ENCODE measurements around the gene MPP3.

Gene MPP3

DNA sequence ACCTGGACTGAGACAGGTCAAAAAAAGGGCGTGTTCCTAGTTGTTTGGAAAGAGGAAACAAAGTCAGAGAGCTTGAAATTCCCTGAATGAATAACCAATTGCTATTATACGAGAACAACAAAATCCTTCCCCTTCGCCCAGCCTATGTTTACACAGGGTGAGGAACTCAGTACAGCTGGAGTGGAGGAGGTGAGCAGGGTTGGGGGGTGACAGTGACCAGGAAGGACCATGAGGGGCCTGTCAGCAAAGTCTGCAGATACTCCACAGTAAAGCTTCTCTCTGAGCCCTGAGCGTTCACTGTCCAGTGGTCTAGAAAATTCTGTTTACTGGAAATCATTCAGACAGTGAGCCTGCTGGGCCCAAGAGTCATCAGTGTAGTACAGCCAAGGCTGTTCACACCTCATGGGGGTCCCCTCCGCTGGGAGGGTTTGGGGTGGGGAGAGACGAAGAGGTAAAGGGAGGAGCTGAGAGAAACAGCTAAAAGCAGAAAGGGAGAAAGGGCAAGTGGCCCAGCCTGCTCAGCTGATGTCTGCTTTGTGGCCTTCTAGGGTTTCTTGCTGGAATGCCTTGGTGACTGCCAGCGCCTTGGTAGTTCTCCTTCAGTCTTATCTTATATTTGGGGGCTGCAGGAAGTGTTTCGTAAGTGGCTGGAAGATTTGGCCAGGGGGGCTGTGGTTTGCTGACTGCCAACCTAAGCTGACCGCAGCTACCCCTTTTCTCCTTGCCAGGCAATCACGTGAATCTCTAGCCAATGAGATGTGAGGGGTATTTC is 59.9 kb downstream of the MPP3 start:
- DNase-seq (ENCODE audit: low spot score): no peak

DNA sequence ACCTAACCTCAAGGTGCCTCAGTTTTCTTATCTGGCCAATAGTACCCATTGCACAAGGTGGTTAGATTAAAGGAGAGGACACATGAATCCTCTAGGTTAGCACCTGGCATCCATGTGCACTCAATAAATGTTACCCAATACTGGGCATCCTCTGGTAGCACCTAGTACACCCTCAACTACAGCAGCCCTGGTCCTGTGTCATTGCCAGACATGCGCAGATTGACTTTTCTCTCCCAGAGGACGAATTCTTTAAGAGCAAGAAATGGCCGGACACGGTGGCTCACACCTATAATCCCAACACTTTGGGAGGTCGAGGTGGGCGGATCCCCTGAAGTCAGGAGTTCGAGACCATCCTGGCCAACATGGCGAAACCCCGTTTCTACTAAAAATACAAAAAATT is 61.5 kb downstream of the MPP3 start:
- no peak for DNase-seq (ENCODE audit: low spot score)

DNA sequence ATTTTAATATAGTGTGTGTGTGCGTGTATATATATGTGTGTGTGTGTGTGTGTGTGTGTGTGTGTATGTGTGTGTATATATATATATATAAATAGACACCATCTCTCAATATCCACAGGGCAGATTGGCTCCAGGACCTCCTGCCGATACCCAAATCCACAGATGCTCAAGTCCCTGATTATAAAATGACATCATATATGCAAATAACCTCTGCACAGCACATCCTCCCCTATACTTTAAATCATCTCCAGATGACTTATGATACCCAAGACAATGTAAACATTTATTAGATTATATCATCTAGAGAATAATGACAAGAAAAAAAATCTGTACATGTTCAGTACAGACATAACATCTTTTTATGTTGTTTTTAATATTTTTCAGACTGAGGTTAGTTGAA is 62.0 kb downstream of the MPP3 start:
- DNase-seq (ENCODE audit: low spot score): no peak

DNA sequence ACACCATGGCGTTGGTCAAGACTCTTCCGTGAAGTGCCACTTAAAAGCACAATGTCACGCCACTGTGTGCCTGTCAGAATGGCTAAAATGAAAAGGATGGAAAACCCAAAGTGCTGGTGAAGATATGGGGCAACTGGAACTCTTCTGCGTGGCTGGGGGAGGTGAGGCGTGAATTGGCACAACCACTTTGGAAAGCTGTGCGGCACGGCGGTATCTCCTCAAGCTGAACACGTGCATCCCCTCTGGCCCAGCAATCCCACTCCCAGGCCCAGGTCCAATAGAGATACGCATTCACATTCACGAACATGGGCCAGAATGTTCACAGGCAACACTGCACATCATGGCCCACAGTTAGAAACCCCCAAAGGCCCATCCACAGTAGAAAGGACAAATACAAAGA is 63.1 kb downstream of the MPP3 start:
- DNase-seq (ENCODE audit: low spot score): no peak

DNA sequence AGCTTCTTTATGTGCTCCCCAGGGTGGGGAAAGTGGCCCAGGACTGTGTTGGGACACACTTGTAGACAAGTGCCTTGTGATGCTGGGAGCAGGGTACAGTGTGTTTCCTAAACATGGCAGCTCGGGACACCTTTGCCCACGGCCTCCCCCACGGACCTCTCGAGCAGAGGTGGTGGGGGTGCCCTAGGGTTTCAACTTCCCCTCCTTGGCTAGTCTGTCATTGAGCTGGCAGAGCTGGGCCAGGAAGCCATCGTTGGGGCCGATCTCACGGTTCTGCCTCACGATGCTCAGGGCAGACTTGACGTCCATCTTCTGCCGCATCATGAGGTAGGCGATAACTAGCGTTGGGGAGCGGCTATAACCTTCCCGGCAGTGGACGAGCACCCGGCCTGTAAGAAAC is 63.5 kb downstream of the MPP3 start:
- no peak for DNase-seq (ENCODE audit: low spot score)

DNA sequence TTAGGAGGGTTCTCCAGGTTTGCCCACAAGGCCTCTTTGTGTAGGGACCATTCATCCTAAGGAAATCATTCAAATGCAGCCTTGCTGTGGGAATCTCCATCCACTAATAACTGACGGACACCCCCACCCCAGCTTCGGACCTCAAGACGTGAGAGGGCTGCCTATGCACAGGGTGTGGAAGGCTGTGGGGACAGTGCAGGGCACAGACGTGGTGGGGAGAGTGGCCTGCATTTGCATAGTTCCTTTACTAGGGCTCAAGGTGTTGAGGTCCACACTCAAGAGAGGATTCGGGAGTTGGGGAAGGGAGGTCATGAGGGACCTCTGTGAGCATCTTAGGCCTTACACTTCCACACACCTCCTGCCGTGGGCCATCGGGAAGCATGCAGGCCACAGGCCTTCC is 64.0 kb downstream of the MPP3 start:
- DNase-seq (ENCODE audit: low spot score): no peak

- no peak for DNase-seq (ENCODE audit: low spot score)
Measured at GRCh38 chr17:43768382-43768781, 64.6 kb downstream of the MPP3 start.

DNA sequence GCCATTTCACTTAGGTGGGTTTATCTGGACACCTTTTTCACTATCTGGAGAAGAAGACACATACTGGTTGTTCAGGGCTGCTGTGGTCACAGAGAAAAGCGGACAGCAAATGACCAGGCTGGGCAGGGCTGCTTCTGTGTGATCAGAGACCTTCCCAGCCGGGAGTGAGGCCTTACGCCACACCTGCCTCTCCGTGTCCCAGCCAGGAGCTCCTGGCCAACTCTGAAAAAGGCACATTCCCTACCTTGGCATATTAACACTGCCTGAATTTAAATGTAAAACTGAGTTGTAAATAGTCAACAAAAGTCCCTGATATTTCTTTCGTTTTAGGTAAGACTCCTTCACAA is 65.3 kb downstream of the MPP3 start:
- DNase-seq (ENCODE audit: low spot score): no peak

DNA sequence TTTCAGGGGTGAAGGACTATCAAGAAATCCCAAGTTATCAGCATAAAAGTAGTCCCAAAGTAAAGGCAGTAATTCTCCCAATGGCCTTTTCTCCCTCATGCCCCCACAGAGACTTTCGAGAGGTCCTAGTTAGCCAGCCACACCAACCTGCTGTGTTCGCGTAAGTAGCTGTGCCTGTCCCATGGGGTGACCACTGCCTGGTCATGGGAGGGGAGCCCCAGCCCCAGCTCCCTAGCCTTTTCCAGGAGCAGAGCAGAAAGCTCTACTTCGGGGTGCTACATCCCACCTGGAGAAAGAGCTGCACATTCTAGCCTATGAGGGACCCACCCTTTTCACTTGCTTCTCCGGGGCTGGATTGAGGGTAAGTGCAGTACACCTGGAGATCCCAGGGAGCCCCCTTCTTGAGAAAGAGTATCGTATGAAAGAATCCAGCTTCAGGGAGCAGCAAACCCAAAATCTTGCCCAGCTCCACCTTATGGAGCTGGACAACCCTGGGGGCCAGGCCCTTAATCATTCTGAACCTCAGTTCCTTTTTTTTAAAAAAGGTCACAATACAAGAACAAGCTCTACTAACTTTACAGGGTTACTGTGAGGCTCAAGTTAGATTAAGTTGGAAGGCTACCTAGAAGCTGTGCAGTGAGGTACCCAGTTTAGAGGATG is 65.8 kb downstream of the MPP3 start:
- DNase-seq (ENCODE audit: low spot score): no peak

GRCh38 chr17:43766413-43767052 is 66.4 kb downstream of the MPP3 start:
- DNase-seq (ENCODE audit: low spot score): peak; percentile 59

GRCh38 chr17:43760254-43760852 is 72.6 kb downstream of the MPP3 start:
- peak; percentile 92 for DNase-seq (ENCODE audit: low spot score)

GRCh38 chr17:43759836-43760235 is 73.1 kb downstream of the MPP3 start:
- DNase-seq (ENCODE audit: low spot score): no peak

- no peak for DNase-seq (ENCODE audit: low spot score)
Measured at GRCh38 chr17:43758497-43759174, 74.3 kb downstream of the MPP3 start, which contains the start of gene SOST. SOST (minus strand) TSS chr17:43758791; CDS start chr17:43758741, 50 bp downstream.

GRCh38 chr17:43758086-43758485 is 74.9 kb downstream of the MPP3 start:
- no peak for DNase-seq (ENCODE audit: low spot score)

DNA sequence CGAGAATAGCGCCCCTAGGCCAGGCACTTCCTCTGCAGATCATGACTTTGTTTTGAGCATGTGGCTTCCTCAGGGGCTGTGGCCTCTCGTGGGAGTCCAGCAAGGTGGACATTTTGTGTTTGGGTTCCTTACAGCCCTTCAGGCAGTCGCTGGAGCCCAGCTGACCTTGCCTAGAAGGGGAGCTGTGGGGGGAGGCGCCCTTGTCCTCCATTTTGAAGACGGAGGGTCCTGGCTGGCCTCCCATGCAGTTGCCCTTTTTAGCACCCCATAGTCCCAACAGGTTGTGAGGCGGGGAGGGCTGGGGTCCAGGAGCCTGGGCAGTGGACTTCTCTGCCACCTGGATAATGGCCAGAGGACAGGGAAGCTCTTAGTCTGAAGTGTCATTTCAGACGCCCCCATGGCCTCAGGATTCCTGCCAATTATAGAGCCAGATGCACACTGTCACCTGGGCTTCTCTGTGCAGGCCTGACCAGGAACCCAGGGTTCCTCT is 75.7 kb downstream of the MPP3 start:
- DNase-seq (ENCODE audit: low spot score): no peak

DNA sequence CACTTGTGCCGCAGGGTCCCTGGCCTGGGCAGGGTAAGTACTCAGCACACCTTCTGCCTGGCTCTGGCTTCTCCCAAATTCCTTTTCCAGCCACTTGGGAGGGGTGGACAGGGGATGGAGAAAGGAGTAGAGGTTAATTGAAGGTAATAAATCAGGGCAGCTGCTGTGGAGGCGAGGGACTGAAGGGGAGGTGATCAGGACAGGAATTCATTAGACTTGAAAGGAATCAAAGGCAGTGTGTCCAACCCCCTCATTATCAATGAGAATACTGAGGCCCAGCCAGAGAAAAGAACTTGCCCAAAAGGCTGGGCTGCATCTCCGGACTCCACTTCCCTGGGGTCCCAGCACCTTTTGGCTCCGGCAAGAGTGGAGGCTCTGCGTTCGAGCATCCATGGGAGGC is 76.7 kb downstream of the MPP3 start:
- no peak for DNase-seq (ENCODE audit: low spot score)

DNA sequence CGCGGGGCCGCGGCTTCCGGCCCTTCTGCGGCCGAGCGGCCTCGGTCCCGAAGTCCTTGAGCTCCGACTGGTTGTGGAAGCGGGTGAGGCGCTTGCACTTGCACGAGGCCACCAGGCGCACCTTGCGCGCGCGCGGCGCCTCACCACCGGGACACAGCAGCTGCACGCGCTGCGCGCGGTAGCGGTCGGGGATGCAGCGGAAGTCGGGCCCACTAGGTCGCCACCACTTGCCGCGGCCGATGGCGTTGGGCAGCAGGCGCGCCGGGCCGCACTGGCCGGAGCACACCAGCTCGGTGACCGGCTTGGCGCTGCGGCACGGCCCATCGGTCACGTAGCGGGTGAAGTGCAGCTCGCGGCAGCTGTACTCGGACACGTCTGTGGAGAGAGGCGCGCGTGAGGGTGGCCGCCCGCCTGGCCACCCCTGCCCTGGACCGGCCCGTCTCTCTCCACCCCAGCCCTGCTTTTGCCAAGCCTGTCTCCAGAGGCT is 77.5 kb downstream of the MPP3 start:
- peak; percentile 42 for DNase-seq (ENCODE audit: low spot score)

- no peak for DNase-seq (ENCODE audit: low spot score)
Measured at GRCh38 chr17:43754947-43755346, 78.0 kb downstream of the MPP3 start.

- DNase-seq (ENCODE audit: low spot score): no peak
Measured at GRCh38 chr17:43753493-43754129, 79.3 kb downstream of the MPP3 start.

All from hepatic stellate cell (primary cell).